Liver (tissue), 9 donors: ENCODE data around the gene FAM149B1. TPM values are rescaled to one million over a fixed set of nuclear protein-coding genes. Genes with fewer than 3 reads are reported as not detected.

ENCODE experiments used
- DNase-seq: peaks from one replicate; pipeline ENCODE4 v3.0.0-alpha.2; 2017; ENCODE audit warnings: low spot score
- H3K27ac ChIP-seq, 2 donors: one replicate each; pipeline ENCODE4 v1.7.0; 2013; ENCODE audit warnings: inconsistent platforms in 2 of 2, low read length in 2 of 2, control low read depth in 1 of 2, low read depth in 1 of 2, mild to moderate bottlenecking in 1 of 2
- H3K27me3 ChIP-seq, 4 donors: one replicate each; pipeline versions ENCODE4 v1.6.1 to v1.7.0; 2013; ENCODE audit warnings: low read length in 3 of 4, inconsistent platforms in 1 of 4, mild to moderate bottlenecking in 1 of 4, moderate library complexity in 1 of 4; ENCODE audit not compliant: control insufficient read depth in 4 of 4, insufficient read depth in 4 of 4
- H3K36me3 ChIP-seq, 4 donors: one replicate each; pipeline versions ENCODE4 v1.6.1 to v1.7.0; 2013; ENCODE audit warnings: low read length in 3 of 4, mild to moderate bottlenecking in 3 of 4, low read depth in 1 of 4, moderate library complexity in 1 of 4; ENCODE audit not compliant: control insufficient read depth in 4 of 4, insufficient read depth in 3 of 4
- H3K4me1 ChIP-seq, 4 donors: one replicate each; pipeline versions ENCODE4 v1.6.1 to v1.7.0; 2013; ENCODE audit warnings: low read length in 3 of 4, mild to moderate bottlenecking in 3 of 4, moderate library complexity in 1 of 4; ENCODE audit not compliant: control insufficient read depth in 4 of 4, insufficient read depth in 4 of 4
- H3K4me3 ChIP-seq, 3 donors: one replicate each; pipeline versions ENCODE4 v1.6.1 to v1.7.0; 2013; ENCODE audit warnings: low read length in 3 of 3, control low read depth in 1 of 3, low read depth in 1 of 3, mild to moderate bottlenecking in 1 of 3
- H3K9ac ChIP-seq, 2 donors: one replicate each; pipeline ENCODE4 v1.7.0; 2013; ENCODE audit warnings: low read length in 2 of 2, mild to moderate bottlenecking in 2 of 2, moderate library complexity in 2 of 2, control low read depth in 1 of 2, low read depth in 1 of 2
- H3K9me3 ChIP-seq, 4 donors: one replicate each; pipeline versions ENCODE4 v1.6.1 to v1.7.0; 2013; ENCODE audit warnings: low read length in 3 of 4; ENCODE audit not compliant: control insufficient read depth in 4 of 4
- EGR1 ChIP-seq, 2 donors: IDR thresholded peaks; 2 replicates each; pipeline ENCODE4 v1.6.1; 2016 to 2018; ENCODE audit warnings: antibody characterized with exemption in 2 of 2, low read depth in 2 of 2
- FOXA1 ChIP-seq: IDR thresholded peaks from 2 replicates; pipeline ENCODE4 v1.6.1; 2016; ENCODE audit warnings: antibody characterized with exemption
- GABPA ChIP-seq, 2 donors: IDR thresholded peaks in 1 of 2; conservative IDR thresholded peaks in 1 of 2; 2 replicates each; pipeline ENCODE4 v1.6.1; 2016; ENCODE audit warnings: antibody characterized with exemption in 2 of 2, mild to moderate bottlenecking in 1 of 2, moderate library complexity in 1 of 2
- HNF4A ChIP-seq, 2 donors: conservative IDR thresholded peaks; 2 replicates each; pipeline ENCODE4 v1.6.1; 2016; ENCODE audit warnings: antibody characterized with exemption in 2 of 2, mild to moderate bottlenecking in 2 of 2
- HNF4G ChIP-seq: IDR thresholded peaks from 2 replicates; pipeline ENCODE4 v1.6.1; 2016; ENCODE audit warnings: antibody characterized with exemption
- JUND ChIP-seq, 2 donors: IDR thresholded peaks; 2 replicates each; pipeline ENCODE4 v1.6.1; 2016; ENCODE audit warnings: antibody characterized with exemption in 2 of 2
- RXRA ChIP-seq, 2 donors: IDR thresholded peaks; 2 replicates each; pipeline ENCODE4 v1.6.1; 2017 to 2018; ENCODE audit warnings: antibody characterized with exemption in 2 of 2, mild to moderate bottlenecking in 1 of 2
- SP1 ChIP-seq: IDR thresholded peaks from 2 replicates; pipeline ENCODE4 v1.6.1; 2018; ENCODE audit warnings: antibody characterized with exemption, mild to moderate bottlenecking
- TAF1 ChIP-seq: conservative IDR thresholded peaks from 2 replicates; pipeline ENCODE4 v1.6.1; 2016; ENCODE audit warnings: antibody characterized with exemption, mild to moderate bottlenecking
- YY1 ChIP-seq: IDR thresholded peaks from 2 replicates; pipeline ENCODE4 v1.6.1; 2016; ENCODE audit warnings: antibody characterized with exemption, mild to moderate bottlenecking
- WGBS: extraction: QIAGEN DNeasy Blood & Tissue Kit; methylation state at CpG from one replicate; pipeline ENCODE4 v1.1.7; 2013; 5-methylcytosine and 5-hydroxymethylcytosine counted together
- polyA plus RNA-seq, 2 donors: library from polyadenylated mRNA; stranded (reverse) in 1 of 2; unstranded in 1 of 2; fragments of 200-250 nt in 1 of 2; fragments of >200 nt in 1 of 2; fragmentation: Nextera tagmentation in 1 of 2; extraction: Ambion mirVana in 1 of 2; gene quantifications; one replicate each; pipeline versions ENCODE4 v1.2.1 to v1.2.3, GENCODE V29; 2013 to 2015
- total RNA-seq, 2 donors: library from RNA; depleted of rRNA; stranded (reverse); fragments of >200 nt; gene quantifications; one replicate each; pipeline ENCODE4 v1.2.3, GENCODE V29; 2014
- TF ChIP-seq, protein P1 (sequence below): IDR thresholded peaks from 2 replicates; pipeline ENCODE4 v1.6.1; 2016; ENCODE audit warnings: antibody characterized with exemption
- TF ChIP-seq, protein P2 (sequence below): fragments of 150-350 bp; IDR thresholded peaks from 2 replicates; pipeline ENCODE4 v1.5.1; 2017; ENCODE audit warnings: improper control_type of control experiment, low read depth, low read length; ENCODE audit not compliant: missing input control
- TF ChIP-seq, protein P3 (sequence below): IDR thresholded peaks from 2 replicates; pipeline ENCODE4 v1.6.1; 2016; ENCODE audit warnings: antibody characterized with exemption
- TF ChIP-seq, protein P4 (sequence below): IDR thresholded peaks from 2 replicates; pipeline ENCODE4 v1.6.1; 2016; ENCODE audit warnings: antibody characterized with exemption, mild to moderate bottlenecking
- donor health status: healthy.
- donor health status: healthy.
- donor health status: healthy.
- donor health status: healthy.
- donor health status: healthy.

Gene FAM149B1
- total and polyA plus RNA-seq, 4 donors: 7.3 to 12.9 (median 9.1) TPM

DNA sequence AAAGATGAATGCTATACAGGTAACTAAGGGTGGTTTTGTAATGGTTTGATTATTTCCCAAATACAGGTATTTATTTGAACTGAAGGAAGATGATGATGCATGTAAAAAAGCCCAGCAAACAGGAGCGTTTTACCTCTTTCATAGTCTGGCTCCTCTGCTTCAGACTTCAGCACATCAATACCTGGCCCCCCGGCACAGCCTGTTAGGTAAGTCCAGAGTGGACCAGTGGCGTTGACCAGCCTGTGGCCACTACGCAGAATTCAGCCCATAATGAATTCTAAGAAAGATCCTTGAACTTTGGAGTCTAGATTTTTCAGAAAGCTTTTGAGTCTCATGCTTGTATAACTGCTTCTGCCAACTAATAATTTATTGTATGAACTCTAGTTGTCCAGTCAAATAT is 48.0 kb upstream of the FAM149B1 start:
- no peak for TF ChIP-seq TAF1
- no peak for TF ChIP-seq FOXA1
- TF ChIP-seq HNF4A (conservative IDR thresholded peaks at IDR 0.05): peak in 1 of 2 donors; percentile 40
- H3K27ac ChIP-seq: peak overlapping the region; percentile 57 to 85
- peak overlapping the region in 1 of 2 donors; percentile 38 for H3K9ac ChIP-seq
- no peak overlapping the region for H3K4me3 ChIP-seq
- DNase-seq: no peak
- peaks cover 13 to 28% (median 20%) of the 10 kb centered on the region in 4 donors for H3K4me1 ChIP-seq
- H3K9me3 ChIP-seq: no peaks in the 10 kb centered on the region
- peaks cover 1 to 9% (median 3%) of the 10 kb centered on the region in 4 donors for H3K36me3 ChIP-seq
- H3K27me3 ChIP-seq: no peaks in the 10 kb centered on the region
- 41% methylated on average over 4 of the region's 4 CpGs for WGBS

DNA sequence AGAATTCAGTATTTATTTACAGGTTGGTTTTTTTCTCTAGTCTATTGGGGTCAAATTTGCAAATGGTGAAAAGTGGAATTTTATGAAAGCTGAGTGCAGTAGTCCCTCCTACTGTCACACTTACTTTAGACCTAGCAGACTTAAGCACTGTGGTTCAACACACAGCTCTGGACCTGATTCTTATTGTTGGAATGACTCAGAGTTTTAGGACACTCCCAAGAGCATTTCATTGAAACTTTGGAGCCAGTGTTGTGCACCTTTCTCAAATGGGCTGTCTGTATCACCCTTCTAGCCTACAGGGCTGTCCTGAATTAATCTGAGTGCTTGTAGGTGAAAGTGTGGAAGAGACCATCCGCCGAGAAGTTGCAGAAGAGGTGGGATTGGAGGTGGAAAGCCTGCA is 41.6 kb upstream of the FAM149B1 start:
- Histone ChIP-seq H3K27ac (no peak overlapping the region), H3K36me3 (peaks cover 6 to 33% (median 19%) of the 10 kb centered on the region in 4 donors)
- over 99% methylated on average over 2 of the region's 2 CpGs for WGBS

DNA sequence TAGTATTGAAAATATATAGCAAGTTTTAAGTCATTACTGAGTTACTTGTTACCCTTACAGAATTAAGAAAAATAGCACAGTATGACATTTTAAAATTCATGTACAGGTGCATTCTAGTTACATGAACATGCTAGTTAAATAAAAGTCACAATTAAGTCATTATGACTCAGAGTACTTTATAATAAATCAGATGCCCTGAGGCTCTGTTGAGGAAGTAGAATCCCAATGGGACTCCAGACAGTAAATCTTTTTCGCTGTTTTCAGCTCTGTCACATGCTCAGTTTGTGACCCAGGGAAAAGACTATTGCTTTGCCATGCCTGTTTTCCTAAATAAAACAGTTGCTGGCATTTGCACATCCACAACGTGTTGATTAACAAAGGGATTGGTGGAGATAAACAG is 36.6 kb upstream of the FAM149B1 start:
- 46% methylated on average over 2 of the region's 2 CpGs for WGBS
- Histone ChIP-seq H3K4me1 (peaks cover 3 to 15% (median 8%) of the 10 kb centered on the region in 4 donors), H3K9me3 (no peaks in the 10 kb centered on the region), H3K4me3 (no peak overlapping the region), H3K27me3 (no peaks in the 10 kb centered on the region), H3K36me3 (peaks cover 0 to 52% (median 20%) of the 10 kb centered on the region in 4 donors), H3K9ac (no peak overlapping the region), H3K27ac (peak overlapping the region; percentile 56 to 82)
- DNase-seq: no peak
- TF ChIP-seq, protein P1, sequence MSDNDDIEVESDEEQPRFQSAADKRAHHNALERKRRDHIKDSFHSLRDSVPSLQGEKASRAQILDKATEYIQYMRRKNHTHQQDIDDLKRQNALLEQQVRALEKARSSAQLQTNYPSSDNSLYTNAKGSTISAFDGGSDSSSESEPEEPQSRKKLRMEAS: no peak
- TF ChIP-seq SP1 (no peak), YY1 (no peak), JUND (IDR thresholded peaks at IDR 0.05) (no peak), HNF4A (conservative IDR thresholded peaks at IDR 0.05) (no peak), TAF1 (no peak), GABPA (IDR thresholded peaks at IDR 0.05 in 1 of 2, conservative IDR thresholded peaks at IDR 0.05 in 1 of 2) (no peak), HNF4G (no peak), RXRA (IDR thresholded peaks at IDR 0.05) (no peak), FOXA1 (no peak)
- TF ChIP-seq, protein P2, sequence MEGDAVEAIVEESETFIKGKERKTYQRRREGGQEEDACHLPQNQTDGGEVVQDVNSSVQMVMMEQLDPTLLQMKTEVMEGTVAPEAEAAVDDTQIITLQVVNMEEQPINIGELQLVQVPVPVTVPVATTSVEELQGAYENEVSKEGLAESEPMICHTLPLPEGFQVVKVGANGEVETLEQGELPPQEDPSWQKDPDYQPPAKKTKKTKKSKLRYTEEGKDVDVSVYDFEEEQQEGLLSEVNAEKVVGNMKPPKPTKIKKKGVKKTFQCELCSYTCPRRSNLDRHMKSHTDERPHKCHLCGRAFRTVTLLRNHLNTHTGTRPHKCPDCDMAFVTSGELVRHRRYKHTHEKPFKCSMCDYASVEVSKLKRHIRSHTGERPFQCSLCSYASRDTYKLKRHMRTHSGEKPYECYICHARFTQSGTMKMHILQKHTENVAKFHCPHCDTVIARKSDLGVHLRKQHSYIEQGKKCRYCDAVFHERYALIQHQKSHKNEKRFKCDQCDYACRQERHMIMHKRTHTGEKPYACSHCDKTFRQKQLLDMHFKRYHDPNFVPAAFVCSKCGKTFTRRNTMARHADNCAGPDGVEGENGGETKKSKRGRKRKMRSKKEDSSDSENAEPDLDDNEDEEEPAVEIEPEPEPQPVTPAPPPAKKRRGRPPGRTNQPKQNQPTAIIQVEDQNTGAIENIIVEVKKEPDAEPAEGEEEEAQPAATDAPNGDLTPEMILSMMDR: no peak
- TF ChIP-seq, protein P3, sequence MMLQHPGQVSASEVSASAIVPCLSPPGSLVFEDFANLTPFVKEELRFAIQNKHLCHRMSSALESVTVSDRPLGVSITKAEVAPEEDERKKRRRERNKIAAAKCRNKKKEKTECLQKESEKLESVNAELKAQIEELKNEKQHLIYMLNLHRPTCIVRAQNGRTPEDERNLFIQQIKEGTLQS: no peak

More for the DNA sequence above, 41.6 kb upstream of the FAM149B1 start:
- Histone ChIP-seq H3K9ac (no peak overlapping the region), H3K9me3 (no peaks in the 10 kb centered on the region), H3K27me3 (no peaks in the 10 kb centered on the region), H3K4me1 (peaks cover 0 to 4% (median 0%) of the 10 kb centered on the region in 4 donors), H3K4me3 (no peak overlapping the region)
- DNase-seq: no peak
- TF ChIP-seq JUND (IDR thresholded peaks at IDR 0.05) (no peak), SP1 (no peak), GABPA (IDR thresholded peaks at IDR 0.05 in 1 of 2, conservative IDR thresholded peaks at IDR 0.05 in 1 of 2) (no peak), EGR1 (IDR thresholded peaks at IDR 0.05; ENCODE audit: low read depth in 2 of 2) (no peak), YY1 (no peak)
- TF ChIP-seq, protein P1: no peak
- TF ChIP-seq, protein P2: no peak
- TF ChIP-seq, protein P4, sequence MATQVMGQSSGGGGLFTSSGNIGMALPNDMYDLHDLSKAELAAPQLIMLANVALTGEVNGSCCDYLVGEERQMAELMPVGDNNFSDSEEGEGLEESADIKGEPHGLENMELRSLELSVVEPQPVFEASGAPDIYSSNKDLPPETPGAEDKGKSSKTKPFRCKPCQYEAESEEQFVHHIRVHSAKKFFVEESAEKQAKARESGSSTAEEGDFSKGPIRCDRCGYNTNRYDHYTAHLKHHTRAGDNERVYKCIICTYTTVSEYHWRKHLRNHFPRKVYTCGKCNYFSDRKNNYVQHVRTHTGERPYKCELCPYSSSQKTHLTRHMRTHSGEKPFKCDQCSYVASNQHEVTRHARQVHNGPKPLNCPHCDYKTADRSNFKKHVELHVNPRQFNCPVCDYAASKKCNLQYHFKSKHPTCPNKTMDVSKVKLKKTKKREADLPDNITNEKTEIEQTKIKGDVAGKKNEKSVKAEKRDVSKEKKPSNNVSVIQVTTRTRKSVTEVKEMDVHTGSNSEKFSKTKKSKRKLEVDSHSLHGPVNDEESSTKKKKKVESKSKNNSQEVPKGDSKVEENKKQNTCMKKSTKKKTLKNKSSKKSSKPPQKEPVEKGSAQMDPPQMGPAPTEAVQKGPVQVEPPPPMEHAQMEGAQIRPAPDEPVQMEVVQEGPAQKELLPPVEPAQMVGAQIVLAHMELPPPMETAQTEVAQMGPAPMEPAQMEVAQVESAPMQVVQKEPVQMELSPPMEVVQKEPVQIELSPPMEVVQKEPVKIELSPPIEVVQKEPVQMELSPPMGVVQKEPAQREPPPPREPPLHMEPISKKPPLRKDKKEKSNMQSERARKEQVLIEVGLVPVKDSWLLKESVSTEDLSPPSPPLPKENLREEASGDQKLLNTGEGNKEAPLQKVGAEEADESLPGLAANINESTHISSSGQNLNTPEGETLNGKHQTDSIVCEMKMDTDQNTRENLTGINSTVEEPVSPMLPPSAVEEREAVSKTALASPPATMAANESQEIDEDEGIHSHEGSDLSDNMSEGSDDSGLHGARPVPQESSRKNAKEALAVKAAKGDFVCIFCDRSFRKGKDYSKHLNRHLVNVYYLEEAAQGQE: no peak
